Liver (tissue), 9 donors: ENCODE results near the gene THAP7. TPM values are rescaled to one million over a fixed set of nuclear protein-coding genes. Genes with fewer than 3 reads are reported as not detected.

Source experiments
- DNase-seq: peaks from one replicate; pipeline ENCODE4 v3.0.0-alpha.2; 2017; ENCODE audit warnings: low spot score
- H3K27ac ChIP-seq, 2 donors: one replicate each; pipeline ENCODE4 v1.7.0; 2013; ENCODE audit warnings: inconsistent platforms in 2 of 2, low read length in 2 of 2, control low read depth in 1 of 2, low read depth in 1 of 2, mild to moderate bottlenecking in 1 of 2
- H3K27me3 ChIP-seq, 4 donors: one replicate each; pipeline versions ENCODE4 v1.6.1 to v1.7.0; 2013; ENCODE audit warnings: low read length in 3 of 4, inconsistent platforms in 1 of 4, mild to moderate bottlenecking in 1 of 4, moderate library complexity in 1 of 4; ENCODE audit not compliant: control insufficient read depth in 4 of 4, insufficient read depth in 4 of 4
- H3K36me3 ChIP-seq, 4 donors: one replicate each; pipeline versions ENCODE4 v1.6.1 to v1.7.0; 2013; ENCODE audit warnings: low read length in 3 of 4, mild to moderate bottlenecking in 3 of 4, low read depth in 1 of 4, moderate library complexity in 1 of 4; ENCODE audit not compliant: control insufficient read depth in 4 of 4, insufficient read depth in 3 of 4
- H3K4me1 ChIP-seq, 4 donors: one replicate each; pipeline versions ENCODE4 v1.6.1 to v1.7.0; 2013; ENCODE audit warnings: low read length in 3 of 4, mild to moderate bottlenecking in 3 of 4, moderate library complexity in 1 of 4; ENCODE audit not compliant: control insufficient read depth in 4 of 4, insufficient read depth in 4 of 4
- H3K4me3 ChIP-seq, 3 donors: one replicate each; pipeline versions ENCODE4 v1.6.1 to v1.7.0; 2013; ENCODE audit warnings: low read length in 3 of 3, control low read depth in 1 of 3, low read depth in 1 of 3, mild to moderate bottlenecking in 1 of 3
- H3K9ac ChIP-seq, 2 donors: one replicate each; pipeline ENCODE4 v1.7.0; 2013; ENCODE audit warnings: low read length in 2 of 2, mild to moderate bottlenecking in 2 of 2, moderate library complexity in 2 of 2, control low read depth in 1 of 2, low read depth in 1 of 2
- H3K9me3 ChIP-seq, 4 donors: one replicate each; pipeline versions ENCODE4 v1.6.1 to v1.7.0; 2013; ENCODE audit warnings: low read length in 3 of 4; ENCODE audit not compliant: control insufficient read depth in 4 of 4
- ATF3 ChIP-seq: IDR thresholded peaks from 2 replicates; pipeline ENCODE4 v1.6.1; 2016; ENCODE audit warnings: antibody characterized with exemption
- EGR1 ChIP-seq, 2 donors: IDR thresholded peaks; 2 replicates each; pipeline ENCODE4 v1.6.1; 2016 to 2018; ENCODE audit warnings: antibody characterized with exemption in 2 of 2, low read depth in 2 of 2
- FOXA1 ChIP-seq: IDR thresholded peaks from 2 replicates; pipeline ENCODE4 v1.6.1; 2016; ENCODE audit warnings: antibody characterized with exemption
- FOXA2 ChIP-seq: IDR thresholded peaks from 2 replicates; pipeline ENCODE4 v1.6.1; 2016; ENCODE audit warnings: antibody characterized with exemption
- GABPA ChIP-seq, 2 donors: IDR thresholded peaks in 1 of 2; conservative IDR thresholded peaks in 1 of 2; 2 replicates each; pipeline ENCODE4 v1.6.1; 2016; ENCODE audit warnings: antibody characterized with exemption in 2 of 2, mild to moderate bottlenecking in 1 of 2, moderate library complexity in 1 of 2
- HNF4A ChIP-seq, 2 donors: conservative IDR thresholded peaks; 2 replicates each; pipeline ENCODE4 v1.6.1; 2016; ENCODE audit warnings: antibody characterized with exemption in 2 of 2, mild to moderate bottlenecking in 2 of 2
- HNF4G ChIP-seq: IDR thresholded peaks from 2 replicates; pipeline ENCODE4 v1.6.1; 2016; ENCODE audit warnings: antibody characterized with exemption
- JUND ChIP-seq, 2 donors: IDR thresholded peaks; 2 replicates each; pipeline ENCODE4 v1.6.1; 2016; ENCODE audit warnings: antibody characterized with exemption in 2 of 2
- MAX ChIP-seq: IDR thresholded peaks from 2 replicates; pipeline ENCODE4 v1.6.1; 2016; ENCODE audit warnings: antibody characterized with exemption
- NR2F2 ChIP-seq: IDR thresholded peaks from 2 replicates; pipeline ENCODE4 v1.6.1; 2016; ENCODE audit warnings: antibody characterized with exemption
- RAD21 ChIP-seq, 2 donors: IDR thresholded peaks; 2 replicates each; pipeline ENCODE4 v1.6.1; 2016; ENCODE audit warnings: antibody characterized with exemption in 2 of 2, mild to moderate bottlenecking in 2 of 2
- REST ChIP-seq: IDR thresholded peaks from 2 replicates; pipeline ENCODE4 v1.6.1; 2016; ENCODE audit warnings: antibody characterized with exemption, mild to moderate bottlenecking
- RXRA ChIP-seq, 2 donors: IDR thresholded peaks; 2 replicates each; pipeline ENCODE4 v1.6.1; 2017 to 2018; ENCODE audit warnings: antibody characterized with exemption in 2 of 2, mild to moderate bottlenecking in 1 of 2
- SP1 ChIP-seq: IDR thresholded peaks from 2 replicates; pipeline ENCODE4 v1.6.1; 2018; ENCODE audit warnings: antibody characterized with exemption, mild to moderate bottlenecking
- TAF1 ChIP-seq: conservative IDR thresholded peaks from 2 replicates; pipeline ENCODE4 v1.6.1; 2016; ENCODE audit warnings: antibody characterized with exemption, mild to moderate bottlenecking
- YY1 ChIP-seq: IDR thresholded peaks from 2 replicates; pipeline ENCODE4 v1.6.1; 2016; ENCODE audit warnings: antibody characterized with exemption, mild to moderate bottlenecking
- ZBTB33 ChIP-seq: IDR thresholded peaks from 2 replicates; pipeline ENCODE4 v1.6.1; 2016; ENCODE audit warnings: antibody characterized with exemption
- WGBS: extraction: QIAGEN DNeasy Blood & Tissue Kit; methylation state at CpG from one replicate; pipeline ENCODE4 v1.1.7; 2013; 5-methylcytosine and 5-hydroxymethylcytosine counted together
- polyA plus RNA-seq, 2 donors: library from polyadenylated mRNA; stranded (reverse) in 1 of 2; unstranded in 1 of 2; fragments of 200-250 nt in 1 of 2; fragments of >200 nt in 1 of 2; fragmentation: Nextera tagmentation in 1 of 2; extraction: Ambion mirVana in 1 of 2; gene quantifications; one replicate each; pipeline versions ENCODE4 v1.2.1 to v1.2.3, GENCODE V29; 2013 to 2015
- total RNA-seq, 2 donors: library from RNA; depleted of rRNA; stranded (reverse); fragments of >200 nt; gene quantifications; one replicate each; pipeline ENCODE4 v1.2.3, GENCODE V29; 2014
- TF ChIP-seq, protein P1 (sequence below): fragments of 150-350 bp; IDR thresholded peaks from 2 replicates; pipeline ENCODE4 v1.5.1; 2017; ENCODE audit warnings: improper control_type of control experiment, low read depth, low read length; ENCODE audit not compliant: missing input control
- donor health status: healthy.
- donor health status: healthy.
- donor health status: healthy.
- donor health status: healthy.
- donor health status: healthy.

Gene THAP7
- total and polyA plus RNA-seq, 4 donors: 10.4 to 21.9 (median 19.4) TPM

GRCh38 chr22:20952544-20953341 lies 49.2 kb downstream of the THAP7 start:
- H3K27ac ChIP-seq: peak overlapping the region; percentile 67
- no peak overlapping the region for H3K9ac ChIP-seq
- no peak for DNase-seq
- no peak overlapping the region for H3K4me3 ChIP-seq
- H3K9me3 ChIP-seq: no peaks in the 10 kb centered on the region
- peaks cover 23 to 75% (median 57%) of the 10 kb centered on the region in 4 donors for H3K4me1 ChIP-seq
- H3K36me3 ChIP-seq: peaks cover 0 to 13% (median 6%) of the 10 kb centered on the region in 4 donors
- TF ChIP-seq REST (no peak), EGR1 (IDR thresholded peaks at IDR 0.05; ENCODE audit: low read depth in 2 of 2) (no peak), JUND (IDR thresholded peaks at IDR 0.05) (no peak), HNF4A (conservative IDR thresholded peaks at IDR 0.05) (peak; percentile 74 to 79), GABPA (IDR thresholded peaks at IDR 0.05 in 1 of 2, conservative IDR thresholded peaks at IDR 0.05 in 1 of 2) (no peak), TAF1 (no peak), ZBTB33 (peak; percentile 27), HNF4G (no peak), ATF3 (no peak), NR2F2 (no peak), RAD21 (IDR thresholded peaks at IDR 0.05) (no peak), RXRA (IDR thresholded peaks at IDR 0.05) (peak; percentile 15 to 66), YY1 (no peak), SP1 (peak; percentile 69), MAX (peak; percentile 46), FOXA2 (peak; percentile 62), FOXA1 (peak; percentile 29)
- TF ChIP-seq, protein P1, sequence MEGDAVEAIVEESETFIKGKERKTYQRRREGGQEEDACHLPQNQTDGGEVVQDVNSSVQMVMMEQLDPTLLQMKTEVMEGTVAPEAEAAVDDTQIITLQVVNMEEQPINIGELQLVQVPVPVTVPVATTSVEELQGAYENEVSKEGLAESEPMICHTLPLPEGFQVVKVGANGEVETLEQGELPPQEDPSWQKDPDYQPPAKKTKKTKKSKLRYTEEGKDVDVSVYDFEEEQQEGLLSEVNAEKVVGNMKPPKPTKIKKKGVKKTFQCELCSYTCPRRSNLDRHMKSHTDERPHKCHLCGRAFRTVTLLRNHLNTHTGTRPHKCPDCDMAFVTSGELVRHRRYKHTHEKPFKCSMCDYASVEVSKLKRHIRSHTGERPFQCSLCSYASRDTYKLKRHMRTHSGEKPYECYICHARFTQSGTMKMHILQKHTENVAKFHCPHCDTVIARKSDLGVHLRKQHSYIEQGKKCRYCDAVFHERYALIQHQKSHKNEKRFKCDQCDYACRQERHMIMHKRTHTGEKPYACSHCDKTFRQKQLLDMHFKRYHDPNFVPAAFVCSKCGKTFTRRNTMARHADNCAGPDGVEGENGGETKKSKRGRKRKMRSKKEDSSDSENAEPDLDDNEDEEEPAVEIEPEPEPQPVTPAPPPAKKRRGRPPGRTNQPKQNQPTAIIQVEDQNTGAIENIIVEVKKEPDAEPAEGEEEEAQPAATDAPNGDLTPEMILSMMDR: no peak
- no peaks in the 10 kb centered on the region for H3K27me3 ChIP-seq
- WGBS: 54% methylated on average over 13 of the region's 13 CpGs
